GM12878 (cell line): Measurements from ENCODE around the gene NUP205. TPM values are rescaled to one million over a fixed set of nuclear protein-coding genes. Genes with fewer than 3 reads are reported as not detected.

ENCODE experiments used
- ATAC-seq: fragments of 200-7000 bp; cut with Tn5 transposase; 3 replicates; pipeline ENCODE4 v1.9.1; 2020; ENCODE audit warnings: mild to moderate bottlenecking, moderate library complexity
- BruUV-seq: library from RNA; stranded (reverse); fragments of 400-500 nt; replicated peaks from 2 replicates; lab custom pipeline; 2021; lab: Mats Ljungman, UMichigan
- CTCF ChIA-PET: fragments of 300-600 bp; sonication (Branson Sonifier 250); formaldehyde crosslinking; extraction: SDS; loops from one replicate; lab custom pipeline; 2021; ENCODE audit warnings: inconsistent platforms; lab: Yijun Ruan, JAX
- POLR2A ChIA-PET: fragments of 350-600 bp; formaldehyde crosslinking; extraction: SDS; loops from one replicate; lab custom pipeline; 2021; ENCODE audit warnings: inconsistent platforms; lab: Charles Lee
- RAD21 ChIA-PET: fragments of 300-600 bp; sonication (Branson Sonifier 250); formaldehyde crosslinking; loops from one replicate; lab custom pipeline; 2023; ENCODE audit warnings: antibody characterized with exemption; ENCODE audit not compliant: unreplicated experiment; lab: Charles Lee
- SMC1A ChIA-PET: fragments of 300-600 bp; sonication (Branson Sonifier 250); formaldehyde crosslinking; loops from one replicate; lab custom pipeline; 2023; ENCODE audit not compliant: unreplicated experiment, uncharacterized antibody; lab: Charles Lee
- DNase-seq: peaks from one replicate; pipeline ENCODE4 v3.0.0-alpha.2; 2011; ENCODE audit warnings: low read depth, low spot score
- FAIRE-seq: peaks from 3 replicates; lab custom pipeline; 2011; peaks lifted over from hg19 to GRCh38; lab: Jason Lieb, UNC
- H2AFZ ChIP-seq: 2 replicates; pipeline ENCODE4 v1.6.0; 2011; ENCODE audit warnings: low read depth, low read length, control low read depth; ENCODE audit not compliant: control insufficient read depth
- H3K27ac ChIP-seq: 2 replicates; pipeline ENCODE4 v1.5.1; 2011; ENCODE audit warnings: control low read depth; ENCODE audit not compliant: control insufficient read depth, insufficient read depth
- H3K27me3 ChIP-seq, 2 experiments: replicated peaks in 1 of 2; 2 replicates each; pipeline versions ENCODE4 v1.6.0 to v1.6.1; 2011; ENCODE audit warnings: low read length in 1 of 2; ENCODE audit not compliant: control insufficient read depth in 2 of 2, insufficient read depth in 2 of 2
- H3K36me3 ChIP-seq, 2 experiments: 2 replicates each; pipeline ENCODE4 v1.5.1; 2011; ENCODE audit warnings: low read length in 1 of 2; ENCODE audit not compliant: control insufficient read depth in 2 of 2, insufficient read depth in 2 of 2
- H3K4me1 ChIP-seq: 2 replicates; pipeline ENCODE4 v1.6.1; 2011; ENCODE audit warnings: mild to moderate bottlenecking, low read length, moderate library complexity, mixed read lengths; ENCODE audit not compliant: control insufficient read depth, insufficient read depth
- H3K4me2 ChIP-seq: 2 replicates; pipeline ENCODE4 v1.6.0; 2011; ENCODE audit warnings: control low read depth; ENCODE audit not compliant: control insufficient read depth, insufficient read depth
- H3K4me3 ChIP-seq: fragments of 200-600 bp; sonication (generic); 2 replicates; pipeline ENCODE4 v1.5.1; 2016
- H3K79me2 ChIP-seq: 2 replicates; pipeline ENCODE4 v1.6.0; 2011; ENCODE audit warnings: low read length; ENCODE audit not compliant: control insufficient read depth, insufficient read depth
- H3K9ac ChIP-seq: 2 replicates; pipeline ENCODE4 v1.8.0; 2011; ENCODE audit warnings: low read length, control low read depth, mixed read lengths; ENCODE audit not compliant: control insufficient read depth, insufficient read depth
- H3K9me3 ChIP-seq: replicated peaks from 3 replicates; pipeline ENCODE4 v1.5.1; 2011; ENCODE audit warnings: mild to moderate bottlenecking, low read length; ENCODE audit not compliant: control insufficient read depth, insufficient read depth
- H4K20me1 ChIP-seq: 2 replicates; pipeline ENCODE4 v1.6.0; 2011; ENCODE audit not compliant: control insufficient read depth, insufficient read depth
- CBX5 ChIP-seq: sonication (generic); IDR thresholded peaks from 2 replicates; pipeline ENCODE4 v1.6.1; 2016; ENCODE audit warnings: low read depth, moderate library complexity, mild to moderate bottlenecking, inconsistent platforms
- CEBPB ChIP-seq, 2 experiments: fragments of 150-350 bp in 1 of 2; IDR thresholded peaks; 2 replicates each; pipeline ENCODE4 v1.6.1; 2012 to 2014; ENCODE audit warnings: low read depth in 2 of 2, low read length in 2 of 2, borderline replicate concordance in 1 of 2, inconsistent platforms in 1 of 2
- CREB1 ChIP-seq: IDR thresholded peaks from 2 replicates; pipeline ENCODE4 v1.6.1; 2012; ENCODE audit warnings: low read depth, mild to moderate bottlenecking, inconsistent platforms
- EZH2 ChIP-seq: IDR thresholded peaks from 2 replicates; pipeline ENCODE4 v1.6.1; 2012; ENCODE audit warnings: low read depth, mild to moderate bottlenecking, control low read depth, inconsistent platforms, low read length, borderline replicate concordance; ENCODE audit not compliant: control insufficient read depth
- MEF2B ChIP-seq: fragments of 450-650 bp; IDR thresholded peaks from 2 replicates; pipeline ENCODE4 v1.6.1; 2018; ENCODE audit warnings: mild to moderate bottlenecking, moderate library complexity; ENCODE audit not compliant: partially characterized antibody, poor library complexity, severe bottlenecking
- NFXL1 ChIP-seq: fragments of 450-650 bp; IDR thresholded peaks from 2 replicates; pipeline ENCODE4 v1.6.1; 2017; ENCODE audit warnings: antibody characterized with exemption, mild to moderate bottlenecking, borderline replicate concordance
- NKRF ChIP-seq: fragments of 450-650 bp; conservative IDR thresholded peaks from 2 replicates; pipeline ENCODE4 v1.6.1; 2017; ENCODE audit warnings: mild to moderate bottlenecking, moderate library complexity
- PAX5 ChIP-seq: IDR thresholded peaks from 2 replicates; pipeline ENCODE4 v1.6.1; 2011; ENCODE audit warnings: low read depth, low read length, borderline replicate concordance
- RUNX3 ChIP-seq: IDR thresholded peaks from 2 replicates; pipeline ENCODE4 v1.6.1; 2012; ENCODE audit warnings: low read length, inconsistent platforms
- SUZ12 ChIP-seq: fragments of 200-600 bp; sonication (generic); IDR thresholded peaks from one replicate; pipeline ENCODE4 v1.6.1; 2018; ENCODE audit warnings: antibody characterized with exemption, mild to moderate bottlenecking; ENCODE audit not compliant: unreplicated experiment
- ZBTB33 ChIP-seq: fragments of 450-650 bp; IDR thresholded peaks from 2 replicates; pipeline ENCODE4 v1.6.1; 2017; ENCODE audit warnings: mild to moderate bottlenecking
- WGBS: methylation state at CpG from one replicate; pipeline ENCODE4 v1.1.6; 2016; ENCODE audit warnings: low lambda C conversion rate; ENCODE audit not compliant: insufficient replicate concordance, insufficient coverage; ENCODE audit errors: missing lambda C conversion rate; 5-methylcytosine and 5-hydroxymethylcytosine counted together
- in situ Hi-C: fragments of 300-500 bp; cut with MboI; formaldehyde crosslinking; loops from 9 replicates; pipeline ENCODE4 v1.14.3; 2018; ENCODE audit warnings: mixed read lengths
- intact Hi-C: fragments of 100-400 bp; cut with micrococcal nuclease; formaldehyde crosslinking; loops from one replicate; pipeline ENCODE4 v1.14.2; 2022; ENCODE audit not compliant: unreplicated experiment
- polyA plus RNA-seq, 11 experiments: library from polyadenylated mRNA; depleted of rRNA in 4 of 11; unstranded in 6 of 11; stranded (reverse) in 5 of 11; fragments of >200 nt; fragmentation: Nextera tagmentation in 4 of 11; fragmentation: Illumina TruSeq in 1 of 11; extraction: Ambion mirVana in 4 of 11; extraction: Trizol in 1 of 11; gene quantifications; 1 replicate in 1 of 11; 2 replicates in 10 of 11; pipeline versions ENCODE4 v1.2.1 to v1.2.3, GENCODE V29; 2011 to 2016; ENCODE audit warnings: inconsistent platforms in 2 of 11, missing spikeins in 2 of 11, low read depth in 1 of 11
- total RNA-seq, 4 experiments: library from RNA; depleted of rRNA in 3 of 4; stranded (reverse); fragments of >200 nt in 3 of 4; fragmentation: Illumina TruSeq in 1 of 4; extraction: Trizol in 1 of 4; gene quantifications; 2 replicates each; pipeline versions ENCODE4 v1.2.1 to v1.2.3, GENCODE V29; 2013 to 2021
- TF ChIP-seq, protein P1 (sequence below): IDR thresholded peaks from 2 replicates; pipeline ENCODE4 v1.6.1; 2012; ENCODE audit warnings: improper control_type of control experiment, low read depth, low read length; ENCODE audit not compliant: insufficient replicate concordance

Gene NUP205
- total and polyA plus RNA-seq, 10 of the 15 experiments (the other 5 are each of a cell fraction or from before 2014, with no cell fraction given), result 41.4 to 110 (median 85.9) TPM

DNA sequence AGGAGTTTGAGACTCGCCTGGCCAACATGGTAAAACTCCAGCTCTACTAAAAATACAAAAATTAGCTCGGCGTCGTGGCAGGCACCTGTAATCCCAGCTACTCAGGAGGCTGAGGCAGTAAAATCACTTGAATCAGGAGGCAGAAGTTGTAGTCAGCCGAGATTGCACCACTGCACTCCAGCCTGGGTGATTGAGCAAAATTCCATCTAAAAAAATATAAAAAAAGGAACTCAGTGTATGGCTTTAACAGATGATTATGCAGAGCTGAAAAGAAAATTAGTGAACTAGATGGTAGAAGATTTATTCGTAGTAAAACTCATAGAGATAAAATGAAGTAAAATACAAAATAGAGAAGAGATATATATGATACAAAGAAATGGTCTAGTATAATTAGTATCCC, 35.2 kb upstream of the NUP205 start:
- RAD21 ChIA-PET, result no interaction called here
- Histone ChIP-seq H3K9ac (no peak overlapping the region), H3K4me1 (no peaks in the 10 kb centered on the region), H3K9me3 (no peaks in the 10 kb centered on the region), H3K4me3 (no peak overlapping the region), H3K79me2 (no peaks in the 10 kb centered on the region), H4K20me1 (no peaks in the 10 kb centered on the region), H3K36me3 (no peaks in the 10 kb centered on the region), H2AFZ (no peak overlapping the region), H3K27ac (no peak overlapping the region), H3K4me2 (no peak overlapping the region), H3K27me3 (no peaks in the 10 kb centered on the region)
- POLR2A ChIA-PET, result no interaction called here
- intact Hi-C loops (no loop called here), in situ Hi-C loops (no loop called here)
- 71% methylated on average over 6 of the region's 6 CpGs for WGBS
- DNase-seq (no peak), FAIRE-seq (no peak), ATAC-seq (no peak)
- SMC1A ChIA-PET, result interaction anchor here (1.1 to 1.3 kb wide), 2 partner anchors 14 to 36 kb away, joined by 3 read pairs; no protein-coding TSS in a partner anchor
- BruUV-seq, result no TSS peak
- CTCF ChIA-PET, result interaction anchor here (0.7 to 1.6 kb wide), 3 partner anchors 10 to 123 kb away, joined by 3 to 6 read pairs (median 5); no protein-coding TSS in a partner anchor
- no peak for TF ChIP-seq PAX5
- no peak for TF ChIP-seq CEBPB (IDR thresholded peaks at IDR 0.05; ENCODE audit: borderline replicate concordance in 1 of 2, low read depth in 2 of 2, low read length in 2 of 2)
- no peak for TF ChIP-seq NFXL1
- no peak for TF ChIP-seq RUNX3
- TF ChIP-seq ZBTB33, result no peak
- TF ChIP-seq SUZ12, result no peak
- TF ChIP-seq, protein P1, sequence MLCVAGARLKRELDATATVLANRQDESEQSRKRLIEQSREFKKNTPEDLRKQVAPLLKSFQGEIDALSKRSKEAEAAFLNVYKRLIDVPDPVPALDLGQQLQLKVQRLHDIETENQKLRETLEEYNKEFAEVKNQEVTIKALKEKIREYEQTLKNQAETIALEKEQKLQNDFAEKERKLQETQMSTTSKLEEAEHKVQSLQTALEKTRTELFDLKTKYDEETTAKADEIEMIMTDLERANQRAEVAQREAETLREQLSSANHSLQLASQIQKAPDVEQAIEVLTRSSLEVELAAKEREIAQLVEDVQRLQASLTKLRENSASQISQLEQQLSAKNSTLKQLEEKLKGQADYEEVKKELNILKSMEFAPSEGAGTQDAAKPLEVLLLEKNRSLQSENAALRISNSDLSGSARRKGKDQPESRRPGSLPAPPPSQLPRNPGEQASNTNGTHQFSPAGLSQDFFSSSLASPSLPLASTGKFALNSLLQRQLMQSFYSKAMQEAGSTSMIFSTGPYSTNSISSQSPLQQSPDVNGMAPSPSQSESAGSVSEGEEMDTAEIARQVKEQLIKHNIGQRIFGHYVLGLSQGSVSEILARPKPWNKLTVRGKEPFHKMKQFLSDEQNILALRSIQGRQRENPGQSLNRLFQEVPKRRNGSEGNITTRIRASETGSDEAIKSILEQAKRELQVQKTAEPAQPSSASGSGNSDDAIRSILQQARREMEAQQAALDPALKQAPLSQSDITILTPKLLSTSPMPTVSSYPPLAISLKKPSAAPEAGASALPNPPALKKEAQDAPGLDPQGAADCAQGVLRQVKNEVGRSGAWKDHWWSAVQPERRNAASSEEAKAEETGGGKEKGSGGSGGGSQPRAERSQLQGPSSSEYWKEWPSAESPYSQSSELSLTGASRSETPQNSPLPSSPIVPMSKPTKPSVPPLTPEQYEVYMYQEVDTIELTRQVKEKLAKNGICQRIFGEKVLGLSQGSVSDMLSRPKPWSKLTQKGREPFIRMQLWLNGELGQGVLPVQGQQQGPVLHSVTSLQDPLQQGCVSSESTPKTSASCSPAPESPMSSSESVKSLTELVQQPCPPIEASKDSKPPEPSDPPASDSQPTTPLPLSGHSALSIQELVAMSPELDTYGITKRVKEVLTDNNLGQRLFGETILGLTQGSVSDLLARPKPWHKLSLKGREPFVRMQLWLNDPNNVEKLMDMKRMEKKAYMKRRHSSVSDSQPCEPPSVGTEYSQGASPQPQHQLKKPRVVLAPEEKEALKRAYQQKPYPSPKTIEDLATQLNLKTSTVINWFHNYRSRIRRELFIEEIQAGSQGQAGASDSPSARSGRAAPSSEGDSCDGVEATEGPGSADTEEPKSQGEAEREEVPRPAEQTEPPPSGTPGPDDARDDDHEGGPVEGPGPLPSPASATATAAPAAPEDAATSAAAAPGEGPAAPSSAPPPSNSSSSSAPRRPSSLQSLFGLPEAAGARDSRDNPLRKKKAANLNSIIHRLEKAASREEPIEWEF, result no peak
- TF ChIP-seq EZH2, result no peak
- no peak for TF ChIP-seq MEF2B
- TF ChIP-seq CBX5, result no peak
- TF ChIP-seq NKRF, result no peak
- TF ChIP-seq CREB1, result no peak
